ENCODE data around the gene NR2E1. TPM values are rescaled to one million over a fixed set of nuclear protein-coding genes. Genes with fewer than 3 reads are reported as not detected.

Gene NR2E1
- total and polyA plus RNA-seq, 8 donors: not detected

DNA sequence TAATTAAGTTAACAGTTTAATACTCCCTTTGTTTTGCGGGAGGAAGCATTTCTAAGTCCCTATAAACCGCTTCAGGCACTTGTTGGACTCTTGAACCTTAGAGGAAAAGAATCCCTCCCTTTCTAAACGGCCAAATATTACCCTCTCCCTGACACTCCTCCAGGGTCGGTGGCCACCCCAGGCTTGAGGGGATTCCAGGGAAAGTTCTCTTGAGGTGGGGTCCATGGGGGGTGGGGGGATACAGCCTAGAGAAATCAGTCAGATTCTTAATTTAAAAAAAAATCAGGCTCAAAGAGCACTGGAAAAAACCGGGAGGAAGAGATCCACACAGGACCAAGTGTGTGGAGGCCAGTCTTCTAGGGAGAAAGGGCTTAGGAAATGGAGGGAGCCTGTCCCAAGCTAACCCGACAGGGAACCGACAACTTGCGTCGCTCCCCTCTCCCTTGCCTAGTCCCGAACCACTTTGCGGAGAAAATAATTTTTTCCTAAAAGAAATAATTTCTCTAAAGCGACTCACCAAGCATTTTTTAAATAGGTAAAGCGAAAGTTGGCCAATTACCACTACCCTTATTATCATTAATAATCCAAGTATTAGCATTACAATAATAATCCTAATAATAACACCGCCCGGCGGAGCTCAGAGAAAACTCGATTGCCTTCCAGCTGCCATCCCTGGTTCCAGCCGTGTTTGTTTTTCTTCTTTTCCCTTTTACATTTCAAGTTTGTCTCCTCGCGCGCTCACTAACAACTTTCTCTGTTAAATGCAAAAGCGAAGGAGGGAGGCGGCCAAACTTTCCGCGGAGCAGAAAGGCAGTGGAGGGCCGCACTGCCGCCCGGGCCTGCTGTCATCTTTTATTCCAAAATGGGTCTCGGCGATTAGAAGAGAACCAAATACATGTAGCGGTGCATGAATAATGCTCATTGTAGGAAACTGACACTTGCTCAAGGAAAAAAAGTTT, 4.8 kb downstream of the NR2E1 start:
- no peak for DNase-seq
- no peak for TF ChIP-seq POLR2AphosphoS5 (IDR thresholded peaks at IDR 0.05)
- peaks cover 34 to 71% (median 60%) of the 10 kb centered on the region in 4 donors for H3K4me1 ChIP-seq
- H3K27ac ChIP-seq: no peak overlapping the region
- H3K4me3 ChIP-seq: no peak overlapping the region
- intact Hi-C loops (cut with DNase I; ENCODE audit: low total_unique reads): no loop called here
- H3K36me3 ChIP-seq: no peaks in the 10 kb centered on the region
- peaks cover 58 to 100% (median 90%) of the 10 kb centered on the region in 3 donors for H3K27me3 ChIP-seq
- WGBS, 5 donors: 14 to 21% (median 18%) methylated on average over 31 of the region's 31 CpGs
- H3K9me3 ChIP-seq: peaks cover 0 to 7% (median under 1%) of the 10 kb centered on the region in 4 donors

DNA sequence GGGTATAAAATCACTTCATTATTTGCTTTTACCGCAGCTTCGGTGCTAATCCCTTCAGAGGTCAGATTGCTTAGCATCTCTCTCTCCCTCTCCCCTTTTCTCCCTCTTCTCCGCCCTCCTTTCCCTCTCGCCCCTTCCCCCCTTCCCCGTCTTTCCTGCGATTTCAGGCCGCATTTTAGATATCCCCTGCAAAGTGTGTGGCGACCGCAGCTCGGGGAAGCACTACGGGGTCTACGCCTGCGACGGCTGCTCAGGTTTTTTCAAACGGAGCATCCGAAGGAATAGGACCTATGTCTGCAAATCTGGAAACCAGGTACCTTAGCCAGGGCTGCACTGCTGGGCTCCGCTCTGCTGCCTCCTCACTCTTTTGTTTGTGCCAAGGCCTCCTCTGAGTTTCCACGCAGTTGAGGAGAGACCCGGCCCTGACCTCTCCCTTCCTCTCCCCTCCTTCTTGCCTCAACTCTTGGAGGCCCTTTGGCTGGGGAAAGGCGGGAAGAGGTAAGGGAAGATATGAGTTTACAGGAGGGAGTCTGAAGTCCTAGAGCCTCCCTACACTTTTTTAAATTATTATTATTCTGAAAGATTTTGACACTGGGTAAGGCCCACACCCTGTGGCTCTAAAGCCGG, 5.6 kb downstream of the NR2E1 start:
- H3K4me1 ChIP-seq: peaks cover 34 to 71% (median 60%) of the 10 kb centered on the region in 4 donors
- no peak for DNase-seq
- WGBS, 5 donors: 22 to 33% (median 30%) methylated on average over 21 of the region's 21 CpGs

DNA sequence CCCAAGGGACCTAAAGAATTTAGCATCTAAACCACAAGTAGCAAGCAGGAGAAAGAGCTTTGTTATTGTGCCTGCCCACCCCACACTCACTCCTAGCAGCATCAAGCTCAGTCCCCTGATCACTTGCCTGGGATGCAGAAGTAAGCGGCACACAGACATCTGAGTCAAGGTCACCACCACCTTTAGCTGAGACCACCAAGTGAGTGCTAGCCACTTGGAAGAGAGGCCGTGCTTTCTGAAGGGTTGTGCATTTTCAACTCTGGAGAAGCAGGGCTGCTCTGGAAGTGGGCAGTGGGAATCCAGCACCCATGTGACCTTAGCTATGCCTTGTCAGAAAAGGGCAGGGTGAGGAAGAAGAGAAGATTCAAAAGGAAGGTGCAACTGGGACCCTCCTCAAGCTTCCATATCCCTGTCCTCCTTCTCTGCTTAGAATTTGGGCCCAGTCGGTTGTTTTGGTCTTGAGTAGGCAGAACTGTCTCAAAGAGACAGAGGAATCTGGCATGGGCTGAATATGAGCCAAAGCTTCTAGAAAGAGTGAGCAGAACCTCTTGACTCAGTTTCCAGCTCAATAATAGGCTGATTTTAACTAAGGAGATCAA, 6.2 kb downstream of the NR2E1 start:
- no peak for DNase-seq
- Histone ChIP-seq H3K4me3 (no peak overlapping the region), H3K9me3 (peaks cover 0 to 7% (median 0%) of the 10 kb centered on the region in 4 donors), H3K4me1 (peaks cover 33 to 68% (median 57%) of the 10 kb centered on the region in 4 donors), H3K36me3 (no peaks in the 10 kb centered on the region), H3K27ac (no peak overlapping the region), H3K27me3 (peaks cover 52 to 100% (median 90%) of the 10 kb centered on the region in 3 donors)
- WGBS, 5 donors: 36 to 49% (median 46%) methylated on average over 2 to 3 of the region's 3 CpGs
- no peak for TF ChIP-seq POLR2A (IDR thresholded peaks at IDR 0.05)
- TF ChIP-seq, protein P1, sequence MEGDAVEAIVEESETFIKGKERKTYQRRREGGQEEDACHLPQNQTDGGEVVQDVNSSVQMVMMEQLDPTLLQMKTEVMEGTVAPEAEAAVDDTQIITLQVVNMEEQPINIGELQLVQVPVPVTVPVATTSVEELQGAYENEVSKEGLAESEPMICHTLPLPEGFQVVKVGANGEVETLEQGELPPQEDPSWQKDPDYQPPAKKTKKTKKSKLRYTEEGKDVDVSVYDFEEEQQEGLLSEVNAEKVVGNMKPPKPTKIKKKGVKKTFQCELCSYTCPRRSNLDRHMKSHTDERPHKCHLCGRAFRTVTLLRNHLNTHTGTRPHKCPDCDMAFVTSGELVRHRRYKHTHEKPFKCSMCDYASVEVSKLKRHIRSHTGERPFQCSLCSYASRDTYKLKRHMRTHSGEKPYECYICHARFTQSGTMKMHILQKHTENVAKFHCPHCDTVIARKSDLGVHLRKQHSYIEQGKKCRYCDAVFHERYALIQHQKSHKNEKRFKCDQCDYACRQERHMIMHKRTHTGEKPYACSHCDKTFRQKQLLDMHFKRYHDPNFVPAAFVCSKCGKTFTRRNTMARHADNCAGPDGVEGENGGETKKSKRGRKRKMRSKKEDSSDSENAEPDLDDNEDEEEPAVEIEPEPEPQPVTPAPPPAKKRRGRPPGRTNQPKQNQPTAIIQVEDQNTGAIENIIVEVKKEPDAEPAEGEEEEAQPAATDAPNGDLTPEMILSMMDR (IDR thresholded peaks at IDR 0.05): no peak
- TF ChIP-seq EP300 (IDR thresholded peaks at IDR 0.05): no peak
- TF ChIP-seq POLR2AphosphoS5 (IDR thresholded peaks at IDR 0.05): no peak
- intact Hi-C loops (cut with DNase I; ENCODE audit: low total_unique reads): no loop called here

More for the DNA sequence above, 5.6 kb downstream of the NR2E1 start:
- peaks cover 0 to 7% (median 0%) of the 10 kb centered on the region in 4 donors for H3K9me3 ChIP-seq
- no peak overlapping the region for H3K4me3 ChIP-seq
- peaks cover 58 to 100% (median 90%) of the 10 kb centered on the region in 3 donors for H3K27me3 ChIP-seq
- TF ChIP-seq POLR2AphosphoS5 (IDR thresholded peaks at IDR 0.05) (no peak), POLR2A (IDR thresholded peaks at IDR 0.05) (no peak), EP300 (IDR thresholded peaks at IDR 0.05) (no peak)
- TF ChIP-seq, protein P1 (IDR thresholded peaks at IDR 0.05): no peak
- no peak overlapping the region for H3K27ac ChIP-seq
- H3K36me3 ChIP-seq: no peaks in the 10 kb centered on the region
- intact Hi-C loops (cut with DNase I; ENCODE audit: low total_unique reads): no loop called here

DNA sequence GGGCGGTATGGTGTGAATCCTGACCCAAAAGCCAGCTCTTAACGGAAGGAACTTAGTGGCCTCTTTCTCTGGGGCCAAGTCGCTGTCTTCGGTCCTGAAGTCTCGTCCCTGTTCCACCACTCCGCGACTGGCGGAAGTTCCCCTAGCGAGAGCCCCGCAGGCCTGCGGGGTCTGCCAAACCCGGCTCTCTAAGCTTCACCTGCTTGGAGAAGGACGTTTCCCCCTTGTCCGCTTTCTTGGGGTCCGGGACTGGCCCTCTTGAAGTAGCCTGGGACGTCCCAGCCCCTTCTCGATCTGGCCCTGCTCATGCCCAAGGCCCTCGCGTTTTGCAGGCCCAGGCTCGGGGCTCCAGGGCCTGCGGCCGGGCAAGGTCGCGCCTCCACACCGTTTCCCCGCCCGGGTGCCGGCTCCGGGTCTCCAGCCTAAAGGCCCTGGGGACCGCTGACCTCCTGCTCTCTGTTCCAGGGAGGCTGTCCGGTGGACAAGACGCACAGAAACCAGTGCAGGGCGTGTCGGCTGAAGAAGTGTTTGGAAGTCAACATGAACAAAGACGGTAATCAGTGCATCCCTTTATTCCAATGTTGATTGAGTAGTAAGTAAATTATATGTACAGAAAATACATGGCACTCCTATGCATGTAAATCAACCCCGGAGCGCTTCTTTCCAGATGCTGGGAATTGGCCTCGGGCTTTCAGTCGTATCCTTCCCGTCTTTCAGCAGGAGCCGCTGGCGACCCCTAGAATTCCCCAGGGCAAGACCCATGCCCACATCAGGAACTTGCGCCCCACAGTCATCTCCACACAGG, 8.8 kb downstream of the NR2E1 start:
- peak in 1 of 2 donors; percentile 87 for DNase-seq
- WGBS, 5 donors: 12 to 19% (median 15%) methylated on average over 31 to 43 of the region's 43 CpGs
- intact Hi-C loops (cut with DNase I; ENCODE audit: low total_unique reads): no loop called here

More for the DNA sequence above, 8.8 kb downstream of the NR2E1 start:
- Histone ChIP-seq H3K27ac (no peak overlapping the region), H3K27me3 (peaks cover 31 to 97% (median 69%) of the 10 kb centered on the region in 3 donors), H3K9me3 (peaks cover 0 to 7% (median 0%) of the 10 kb centered on the region in 4 donors), H3K4me1 (peaks cover 10 to 42% (median 31%) of the 10 kb centered on the region in 4 donors), H3K4me3 (peak overlapping the region in 1 of 4 donors; percentile 2), H3K36me3 (no peaks in the 10 kb centered on the region)
- TF ChIP-seq, protein P1 (IDR thresholded peaks at IDR 0.05): no peak
- TF ChIP-seq EP300 (IDR thresholded peaks at IDR 0.05): no peak
- TF ChIP-seq POLR2AphosphoS5 (IDR thresholded peaks at IDR 0.05): no peak
- no peak for TF ChIP-seq POLR2A (IDR thresholded peaks at IDR 0.05)

Data from stomach (tissue), 9 donors.